H1 (cell line): ENCODE measurements around the gene HEBP1. TPM values are rescaled to one million over a fixed set of nuclear protein-coding genes. Genes with fewer than 3 reads are reported as not detected.

ENCODE experiments used
- HDAC2 ChIP-seq, 2 experiments: fragments of 300-600 bp in 1 of 2; sonication (generic) in 1 of 2; IDR thresholded peaks; 2 replicates each; pipeline ENCODE4 v1.6.1; 2011 to 2012; ENCODE audit warnings: low read depth in 2 of 2, low read length in 2 of 2, mild to moderate bottlenecking in 2 of 2, moderate library complexity in 2 of 2, borderline replicate concordance in 1 of 2, inconsistent platforms in 1 of 2
- RNF2 ChIP-seq: fragments of 200-900, 300-1000 bp; sonication (generic); IDR thresholded peaks from 2 replicates; pipeline ENCODE4 v1.7.1; 2016; ENCODE audit warnings: borderline replicate concordance, low read depth, mild to moderate bottlenecking, antibody characterized with exemption, low read length; ENCODE audit not compliant: poor library complexity, severe bottlenecking; ENCODE audit errors: missing control alignments
- SUZ12 ChIP-seq: fragments of 200-600 bp; sonication (generic); IDR thresholded peaks from 2 replicates; pipeline ENCODE4 v1.6.1; 2012; ENCODE audit warnings: mild to moderate bottlenecking, inconsistent platforms, low read length, moderate library complexity, mixed read lengths
- TCF12 ChIP-seq: IDR thresholded peaks from 2 replicates; pipeline ENCODE4 v1.6.1; 2011; ENCODE audit warnings: low read depth, mild to moderate bottlenecking, low read length
- polyA plus RNA-seq, 7 experiments: library from polyadenylated mRNA; depleted of rRNA in 3 of 7; stranded (reverse) in 5 of 7; unstranded in 2 of 7; fragments of >200 nt in 5 of 7; fragments of 200-250 nt in 2 of 7; gene quantifications; 1 replicate in 5 of 7; 2 replicates in 1 of 7; 4 replicates in 1 of 7; pipeline versions ENCODE4 v1.2.1 to v1.2.3, GENCODE V29; 2011 to 2013; ENCODE audit warnings: missing spikeins in 2 of 7, mixed read lengths in 2 of 7
- total RNA-seq: library from RNA; stranded (reverse); fragmentation: NEBNext Ultra II Directional; extraction: Animal tissue kit (Norgen Biotek cat#: 25700); gene quantifications from 2 replicates; pipeline ENCODE4 v1.2.1, GENCODE V29; 2021

HEBP1 gene
- total and polyA plus RNA-seq, 2 of the 8 experiments (the other 6 are each of a cell fraction or from before 2014, with no cell fraction given), result 30.8 to 56.1 TPM

- TF ChIP-seq RNF2 (no peak), TCF12 (no peak), HDAC2 (IDR thresholded peaks at IDR 0.05; ENCODE audit: borderline replicate concordance in 1 of 2, low read depth in 2 of 2, low read length in 2 of 2) (no peak), SUZ12 (no peak)
These were observed 17.7 kb downstream of the HEBP1 start (continued) for GRCh38 chr12:12982331-12982730.
